MM.1S (cell line): ENCODE results near the gene PLXNA2.

Experiments used
- DNase-seq: peaks from one replicate; pipeline ENCODE4 v3.0.0-alpha.2; 2015
- H2AFZ ChIP-seq: fragments of 300-600 bp; sonication (generic); 2 replicates; pipeline ENCODE4 v1.6.0; 2016; ENCODE audit warnings: antibody characterized with exemption, low read length
- H3F3A ChIP-seq: fragments of 300-600 bp; sonication (generic); 2 replicates; pipeline ENCODE4 v1.6.1; 2016; ENCODE audit warnings: mild to moderate bottlenecking, antibody characterized with exemption, low read length, moderate library complexity, mixed read lengths; ENCODE audit not compliant: insufficient read depth
- H3K27ac ChIP-seq: fragments of 300-600 bp; sonication (generic); 2 replicates; pipeline ENCODE4 v1.5.1; 2016; ENCODE audit warnings: mild to moderate bottlenecking, low read length
- H3K27me3 ChIP-seq: fragments of 300-600 bp; sonication (generic); replicated peaks from 2 replicates; pipeline ENCODE4 v1.6.0; 2016; ENCODE audit warnings: low read length; ENCODE audit not compliant: insufficient read depth
- H3K36me3 ChIP-seq: fragments of 300-600 bp; sonication (generic); replicated peaks from 2 replicates; pipeline ENCODE4 v1.6.1; 2016; ENCODE audit warnings: mild to moderate bottlenecking, low read length, mixed read lengths; ENCODE audit not compliant: insufficient read depth
- H3K4me1 ChIP-seq: fragments of 300-600 bp; sonication (generic); 2 replicates; pipeline ENCODE4 v1.6.1; 2016; ENCODE audit warnings: low read length, mixed read lengths
- H3K4me2 ChIP-seq: fragments of 300-600 bp; sonication (generic); 2 replicates; pipeline ENCODE4 v1.6.0; 2016; ENCODE audit warnings: low read depth, low read length
- H3K4me3 ChIP-seq: fragments of 300-600 bp; sonication (generic); 2 replicates; pipeline ENCODE4 v1.5.1; 2016; ENCODE audit warnings: low read length, mixed read lengths
- H3K79me2 ChIP-seq: fragments of 300-600 bp; sonication (generic); 2 replicates; pipeline ENCODE4 v1.6.1; 2016; ENCODE audit warnings: mixed run types, low read length, mixed read lengths
- H3K9ac ChIP-seq: fragments of 300-600 bp; sonication (generic); 2 replicates; pipeline ENCODE4 v1.6.1; 2016; ENCODE audit warnings: low read length, mixed read lengths
- H3K9me2 ChIP-seq: fragments of 300-600 bp; sonication (generic); replicated peaks from 2 replicates; pipeline ENCODE4 v1.6.1; 2016; ENCODE audit warnings: mild to moderate bottlenecking, low read length, mixed read lengths; ENCODE audit not compliant: insufficient read depth
- H3K9me3 ChIP-seq: fragments of 300-600 bp; sonication (generic); replicated peaks from 2 replicates; pipeline ENCODE4 v1.6.1; 2016; ENCODE audit warnings: mild to moderate bottlenecking, low read length, mixed read lengths; ENCODE audit not compliant: insufficient read depth
- H4K20me1 ChIP-seq: fragments of 300-600 bp; sonication (generic); 2 replicates; pipeline ENCODE4 v1.6.1; 2016; ENCODE audit warnings: mild to moderate bottlenecking, low read length, moderate library complexity, mixed read lengths; ENCODE audit not compliant: insufficient read depth
- EZH2 ChIP-seq: fragments of 300-600 bp; sonication (generic); optimal IDR thresholded peaks from 2 replicates; pipeline ENCODE3; 2017; ENCODE audit warnings: low read depth, mild to moderate bottlenecking, antibody characterized with exemption, low read length, mixed read lengths
- EZH2phosphoT487 ChIP-seq: fragments of 300-600 bp; sonication (generic); IDR thresholded peaks from 2 replicates; pipeline ENCODE4 v1.6.1; 2018; ENCODE audit warnings: antibody characterized with exemption, low read length
- TF ChIP-seq, protein P1 (sequence below): fragments of 300-600 bp; sonication (generic); IDR thresholded peaks from 2 replicates; pipeline ENCODE4 v1.5.1; 2016; ENCODE audit warnings: antibody characterized with exemption, low read length, mixed read lengths

Gene PLXNA2

DNA sequence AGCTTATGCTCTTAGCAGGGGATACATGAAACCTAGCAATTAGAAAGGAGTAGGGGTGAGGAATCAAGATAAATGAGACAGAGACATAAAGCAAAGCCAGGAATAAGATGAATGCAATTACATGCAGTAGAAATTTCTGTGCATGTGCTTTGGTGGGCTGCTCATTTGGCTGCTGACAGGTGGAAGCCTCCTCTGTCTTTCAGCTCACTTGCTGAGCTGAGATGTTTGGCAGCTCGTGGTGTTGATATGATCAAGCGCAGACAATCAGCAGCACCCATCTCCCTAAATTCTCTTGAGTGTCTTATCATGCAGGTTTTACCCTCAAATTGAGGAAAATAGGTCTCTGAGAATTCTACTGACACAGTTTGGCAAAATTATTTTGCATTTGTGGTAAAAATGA, 224.9 kb downstream of the PLXNA2 start:
- DNase-seq = no peak
- Histone ChIP-seq H3K4me1 (no peaks in the 10 kb centered on the region), H4K20me1 (no peaks in the 10 kb centered on the region), H3K27ac (no peak overlapping the region), H3K9me2 (no peaks in the 10 kb centered on the region), H3K27me3 (no peaks in the 10 kb centered on the region), H3K36me3 (no peaks in the 10 kb centered on the region), H3K9ac (no peak overlapping the region), H2AFZ (no peak overlapping the region), H3K4me2 (no peak overlapping the region), H3K9me3 (no peaks in the 10 kb centered on the region), H3F3A (no peaks in the 10 kb centered on the region), H3K79me2 (no peaks in the 10 kb centered on the region), H3K4me3 (no peak overlapping the region)
- TF ChIP-seq, protein P1, sequence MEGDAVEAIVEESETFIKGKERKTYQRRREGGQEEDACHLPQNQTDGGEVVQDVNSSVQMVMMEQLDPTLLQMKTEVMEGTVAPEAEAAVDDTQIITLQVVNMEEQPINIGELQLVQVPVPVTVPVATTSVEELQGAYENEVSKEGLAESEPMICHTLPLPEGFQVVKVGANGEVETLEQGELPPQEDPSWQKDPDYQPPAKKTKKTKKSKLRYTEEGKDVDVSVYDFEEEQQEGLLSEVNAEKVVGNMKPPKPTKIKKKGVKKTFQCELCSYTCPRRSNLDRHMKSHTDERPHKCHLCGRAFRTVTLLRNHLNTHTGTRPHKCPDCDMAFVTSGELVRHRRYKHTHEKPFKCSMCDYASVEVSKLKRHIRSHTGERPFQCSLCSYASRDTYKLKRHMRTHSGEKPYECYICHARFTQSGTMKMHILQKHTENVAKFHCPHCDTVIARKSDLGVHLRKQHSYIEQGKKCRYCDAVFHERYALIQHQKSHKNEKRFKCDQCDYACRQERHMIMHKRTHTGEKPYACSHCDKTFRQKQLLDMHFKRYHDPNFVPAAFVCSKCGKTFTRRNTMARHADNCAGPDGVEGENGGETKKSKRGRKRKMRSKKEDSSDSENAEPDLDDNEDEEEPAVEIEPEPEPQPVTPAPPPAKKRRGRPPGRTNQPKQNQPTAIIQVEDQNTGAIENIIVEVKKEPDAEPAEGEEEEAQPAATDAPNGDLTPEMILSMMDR = no peak
- TF ChIP-seq EZH2 (no peak), EZH2phosphoT487 (no peak)

DNA sequence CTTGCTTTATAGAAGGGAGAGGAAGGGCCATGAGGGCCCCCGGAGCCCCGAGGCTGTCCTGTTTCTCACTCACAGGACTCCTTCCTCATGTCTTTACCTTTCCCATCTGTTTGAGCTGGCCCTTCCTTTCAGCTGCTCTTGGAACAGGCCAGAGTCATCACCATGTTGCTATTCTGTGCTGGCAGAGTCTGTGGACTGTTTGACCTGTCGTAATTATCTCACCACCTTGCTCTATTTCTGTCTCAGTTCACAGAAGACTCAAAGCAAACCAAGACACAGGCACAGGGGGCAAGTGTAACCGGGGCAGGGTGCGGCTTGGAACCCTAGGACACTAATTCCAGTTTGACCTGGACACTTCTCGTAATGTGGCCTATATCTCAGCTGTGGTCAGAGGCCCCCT, 228.9 kb downstream of the PLXNA2 start:
- Histone ChIP-seq H3K4me2 (no peak overlapping the region), H3K27me3 (no peaks in the 10 kb centered on the region), H3K36me3 (no peaks in the 10 kb centered on the region), H3F3A (no peaks in the 10 kb centered on the region), H2AFZ (no peak overlapping the region), H3K9me2 (no peaks in the 10 kb centered on the region), H3K27ac (no peak overlapping the region), H3K4me1 (no peaks in the 10 kb centered on the region), H3K79me2 (no peaks in the 10 kb centered on the region), H4K20me1 (no peaks in the 10 kb centered on the region), H3K9ac (no peak overlapping the region), H3K4me3 (no peak overlapping the region), H3K9me3 (no peaks in the 10 kb centered on the region)
- TF ChIP-seq EZH2 (no peak), EZH2phosphoT487 (no peak)
- TF ChIP-seq, protein P1 = no peak
- DNase-seq = no peak

DNA sequence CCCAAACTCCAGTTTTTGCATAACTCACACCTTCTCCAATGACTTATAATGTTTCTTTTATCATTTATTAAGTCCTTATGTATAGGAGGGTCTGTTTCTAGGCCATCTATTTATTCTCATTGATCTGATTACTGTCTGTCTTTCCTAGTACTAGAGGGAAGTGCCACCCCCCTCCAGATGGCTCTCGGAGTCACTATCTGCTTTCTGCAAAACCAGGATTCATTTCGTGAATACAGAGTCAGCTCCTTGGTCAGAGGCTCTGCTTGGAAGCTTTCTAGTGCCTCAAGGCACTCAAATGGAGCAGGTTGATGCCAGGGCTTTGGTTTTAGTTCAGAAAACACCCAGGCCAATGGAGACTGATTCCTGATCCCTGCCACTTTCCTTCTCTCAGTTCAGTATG, 231.0 kb downstream of the PLXNA2 start:
- no peak overlapping the region for H3K4me2 ChIP-seq
- no peak overlapping the region for H2AFZ ChIP-seq
- H3K79me2 ChIP-seq = no peaks in the 10 kb centered on the region
- no peaks in the 10 kb centered on the region for H3K36me3 ChIP-seq
- peaks cover 4% of the 10 kb centered on the region for H3K4me1 ChIP-seq
- H3K27ac ChIP-seq = no peak overlapping the region
- H4K20me1 ChIP-seq = no peaks in the 10 kb centered on the region
- no peaks in the 10 kb centered on the region for H3K9me3 ChIP-seq
- TF ChIP-seq EZH2 (no peak), EZH2phosphoT487 (no peak)
- TF ChIP-seq, protein P1 = no peak
- no peak overlapping the region for H3K9ac ChIP-seq
- H3F3A ChIP-seq = no peaks in the 10 kb centered on the region
- no peaks in the 10 kb centered on the region for H3K27me3 ChIP-seq
- H3K9me2 ChIP-seq = no peaks in the 10 kb centered on the region
- no peak overlapping the region for H3K4me3 ChIP-seq
- DNase-seq = no peak
